ENCODE data around the gene CDR2.

The CDR2 gene

DNA sequence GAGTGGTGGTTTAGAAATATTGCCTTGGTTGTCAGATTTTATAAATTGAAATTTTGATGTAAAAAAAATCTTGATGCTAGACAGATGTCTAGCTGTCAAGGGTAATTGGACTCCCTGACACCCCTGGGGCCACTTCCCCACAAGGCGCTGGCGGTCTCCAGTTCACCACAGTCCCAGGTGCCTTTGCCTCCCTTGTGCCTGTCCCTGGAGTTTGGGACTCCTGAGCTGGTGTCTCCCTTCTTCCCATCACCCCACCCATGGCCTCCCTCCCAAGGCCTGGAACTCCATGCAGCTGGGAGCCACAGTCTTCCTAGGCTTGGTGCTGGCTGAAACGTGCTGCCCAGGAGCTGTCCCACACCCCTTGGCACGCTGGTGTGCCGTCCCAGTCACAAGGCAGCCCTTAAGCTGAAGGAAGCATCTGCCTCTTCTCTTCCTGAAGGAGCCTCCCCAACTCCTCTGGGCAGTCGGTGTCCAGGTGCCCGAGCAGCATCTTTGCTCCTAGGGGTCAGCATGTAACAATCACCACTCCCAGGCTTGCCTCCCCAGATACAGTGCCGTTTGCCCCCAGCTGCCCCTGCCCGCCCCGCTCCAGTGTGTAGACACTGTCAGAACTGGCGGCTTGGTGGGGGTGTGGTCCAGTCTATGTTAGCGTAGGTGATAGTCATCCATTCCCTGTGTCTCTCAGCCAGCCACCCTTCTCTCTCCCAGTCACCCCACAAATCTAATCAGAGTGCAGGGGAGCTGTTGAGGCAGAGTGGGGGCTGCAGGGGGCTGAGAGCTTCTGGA is 51.1 kb downstream of the CDR2 start:
- DNase-seq = no peak

GRCh38 chr16:22322741-22323140 is 51.7 kb downstream of the CDR2 start:
- DNase-seq = no peak

DNA sequence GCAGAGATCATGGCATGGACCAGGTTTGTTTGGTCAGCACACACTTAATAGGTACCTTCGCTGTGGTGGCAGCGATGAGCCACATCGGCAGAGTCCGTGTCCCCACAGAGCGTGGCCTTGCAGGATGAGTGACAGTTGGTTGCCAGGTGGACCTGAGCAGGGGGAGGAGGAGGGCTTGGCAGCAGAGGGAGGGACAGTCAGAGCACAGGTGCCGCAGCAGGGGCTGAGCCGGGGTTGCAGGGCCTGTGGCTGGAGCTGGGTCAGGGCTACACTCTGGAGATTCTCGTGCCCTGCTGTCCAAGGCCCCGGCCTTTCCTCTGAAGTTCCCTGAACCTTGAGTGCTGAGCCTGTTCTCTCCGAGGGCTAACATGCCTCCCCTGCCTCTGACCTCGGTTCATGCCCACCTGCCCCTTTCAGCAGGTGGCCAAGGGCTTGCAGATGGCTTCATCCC is 52.4 kb downstream of the CDR2 start:
- DNase-seq = no peak

- DNase-seq = peak; percentile 75
Measured at GRCh38 chr16:22321340-22322001, 52.9 kb downstream of the CDR2 start.

GRCh38 chr16:22320572-22321339 is 53.7 kb downstream of the CDR2 start:
- DNase-seq = no peak

DNA sequence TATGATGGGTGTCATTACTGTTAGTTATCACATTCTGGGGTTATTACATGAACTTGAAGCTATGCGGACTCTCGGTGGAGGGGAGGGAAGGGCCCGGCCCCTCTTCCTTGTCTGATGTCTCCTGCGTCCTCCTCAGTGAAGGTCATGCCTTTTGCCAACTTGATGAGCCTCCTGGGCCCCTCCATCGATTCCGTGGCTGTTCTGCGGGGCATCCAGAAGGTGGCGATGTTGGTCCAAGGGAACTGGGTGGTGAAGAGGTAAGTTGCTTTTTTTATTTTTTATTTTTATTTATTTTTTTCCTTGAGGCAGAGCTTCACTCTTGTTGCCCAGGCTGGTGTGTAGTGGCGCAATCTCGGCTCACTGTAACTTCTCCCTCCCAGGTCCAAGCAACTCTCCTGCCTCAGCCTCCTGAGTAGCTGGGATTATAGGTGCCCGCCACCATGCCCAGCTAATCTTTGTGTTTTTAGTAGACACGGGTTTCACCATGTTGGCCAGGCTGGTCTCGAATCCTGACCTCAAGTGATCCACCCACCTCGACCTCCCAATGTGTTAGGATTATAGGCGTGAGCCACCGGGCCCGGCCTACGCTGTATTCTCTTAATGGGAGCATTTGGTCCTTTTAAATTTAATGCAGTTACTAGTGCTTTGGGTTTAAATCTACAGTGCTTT is 55.6 kb downstream of the CDR2 start:
- peak; percentile 73 for DNase-seq

DNA sequence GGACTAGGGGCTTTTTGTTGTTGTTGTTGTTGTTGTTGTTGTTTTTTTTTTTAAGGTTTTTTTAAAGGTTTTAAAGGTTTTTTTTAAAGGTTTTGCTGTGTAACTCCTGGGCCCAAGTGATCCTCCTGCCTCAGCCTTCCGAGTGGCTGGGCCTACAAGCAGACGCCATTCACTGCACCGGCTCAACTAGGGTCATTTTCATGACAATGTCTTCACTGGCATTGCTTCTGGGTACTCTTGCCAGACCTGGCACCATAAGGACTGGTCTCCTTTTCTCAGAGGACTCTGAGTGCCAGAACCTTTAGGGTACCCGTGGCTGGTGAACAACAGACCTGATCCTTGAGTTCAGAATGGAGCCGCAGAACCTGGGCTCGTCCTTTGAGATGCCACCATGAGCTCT is 56.8 kb downstream of the CDR2 start:
- no peak for DNase-seq

GRCh38 chr16:22317001-22317530 is 57.4 kb downstream of the CDR2 start:
- no peak for DNase-seq

DNA sequence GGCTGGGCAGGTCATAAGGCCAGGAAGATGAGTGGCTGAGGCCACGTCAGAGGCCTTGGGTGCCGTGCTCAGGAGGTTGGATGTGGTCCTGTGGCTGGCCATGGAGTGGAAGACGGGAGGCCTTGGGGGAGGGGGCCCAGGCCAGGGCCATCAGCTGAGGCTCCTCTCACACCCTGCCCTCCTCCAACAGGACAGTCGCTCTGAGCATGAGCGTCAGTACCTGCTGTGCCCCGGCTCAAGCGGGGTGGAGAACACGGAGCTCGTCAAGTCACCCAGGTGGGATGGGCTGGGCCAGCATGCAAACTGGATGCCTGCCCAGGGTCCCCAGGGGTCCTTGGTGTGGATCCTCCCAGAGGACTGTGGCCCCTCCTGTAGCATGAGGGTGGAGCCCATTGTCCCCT is 58.0 kb downstream of the CDR2 start:
- DNase-seq = no peak

DNA sequence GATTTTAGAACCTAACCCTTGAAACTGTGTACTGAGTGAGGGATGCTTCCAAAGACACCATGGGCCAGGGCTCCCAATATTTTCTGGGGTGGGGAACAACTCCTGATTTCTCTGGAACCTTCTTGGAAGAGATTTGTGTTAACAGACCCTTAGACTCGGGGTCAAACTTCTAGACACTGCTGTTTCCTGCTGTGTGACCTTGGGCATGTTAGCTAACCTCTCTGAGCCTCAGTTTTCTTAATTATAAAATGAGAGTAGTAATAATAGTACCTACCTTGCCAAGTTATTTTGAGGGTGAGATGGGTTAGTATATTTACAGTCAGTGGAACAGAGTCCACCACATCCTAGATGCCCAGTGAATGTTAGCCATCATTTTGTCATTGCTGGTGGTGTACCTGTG is 58.4 kb downstream of the CDR2 start:
- DNase-seq = no peak

DNA sequence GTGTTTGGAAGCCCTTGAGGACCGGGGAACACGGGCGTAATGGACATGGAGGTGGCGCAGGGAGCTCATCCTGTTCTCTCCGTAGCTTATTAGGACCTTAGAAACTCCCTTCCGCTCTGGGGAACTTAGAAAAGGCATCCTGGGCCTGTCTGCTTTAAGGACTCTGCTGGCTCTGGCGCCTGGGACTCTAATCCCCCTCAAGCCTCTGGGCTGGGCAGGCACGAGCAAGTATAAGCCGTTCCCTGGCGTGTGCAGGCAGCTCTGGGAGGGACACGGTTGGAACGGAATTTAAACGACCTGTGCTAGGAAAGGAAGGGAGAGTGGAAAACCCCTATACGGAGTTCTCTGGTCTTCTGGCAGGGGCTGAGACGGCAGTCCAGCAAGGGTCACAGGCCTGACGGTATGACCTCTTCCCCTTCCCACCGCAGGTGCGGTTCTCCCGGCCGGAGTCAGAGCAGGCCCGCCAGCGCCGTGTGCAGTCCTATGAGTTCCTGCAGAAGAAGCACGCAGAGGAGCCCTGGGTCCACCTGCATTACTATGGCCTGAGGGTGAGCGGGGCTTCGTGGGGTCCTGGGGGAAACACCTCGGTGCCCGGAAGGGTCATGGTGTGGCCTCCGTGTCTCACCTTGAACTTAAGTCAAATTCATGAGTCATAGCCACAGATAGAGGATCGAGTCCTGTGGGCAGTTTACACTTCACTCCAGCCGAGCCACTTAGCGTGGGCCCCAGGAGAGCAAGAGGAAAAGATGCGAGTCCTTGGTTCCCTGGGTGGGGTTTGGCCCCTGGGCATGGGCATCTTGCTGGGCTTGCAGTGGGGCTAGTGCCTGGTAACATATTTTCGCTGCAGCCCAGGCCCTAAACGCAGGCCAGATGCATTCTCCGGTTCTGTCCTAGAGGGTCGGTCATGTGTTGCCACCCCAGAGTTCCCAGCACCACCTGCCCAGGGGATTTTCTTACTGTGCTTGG is 59.5 kb downstream of the CDR2 start:
- DNase-seq = no peak

- DNase-seq = no peak
Measured at GRCh38 chr16:22313876-22314470, 60.4 kb downstream of the CDR2 start.

- DNase-seq = no peak
Measured at GRCh38 chr16:22312897-22313781, 61.3 kb downstream of the CDR2 start.

- DNase-seq = no peak
Measured at GRCh38 chr16:22311520-22311919, 62.9 kb downstream of the CDR2 start.

GRCh38 chr16:22308824-22309520 is 65.4 kb downstream of the CDR2 start:
- no peak for DNase-seq

GRCh38 chr16:22307838-22308237 is 66.6 kb downstream of the CDR2 start:
- no peak for DNase-seq

DNA sequence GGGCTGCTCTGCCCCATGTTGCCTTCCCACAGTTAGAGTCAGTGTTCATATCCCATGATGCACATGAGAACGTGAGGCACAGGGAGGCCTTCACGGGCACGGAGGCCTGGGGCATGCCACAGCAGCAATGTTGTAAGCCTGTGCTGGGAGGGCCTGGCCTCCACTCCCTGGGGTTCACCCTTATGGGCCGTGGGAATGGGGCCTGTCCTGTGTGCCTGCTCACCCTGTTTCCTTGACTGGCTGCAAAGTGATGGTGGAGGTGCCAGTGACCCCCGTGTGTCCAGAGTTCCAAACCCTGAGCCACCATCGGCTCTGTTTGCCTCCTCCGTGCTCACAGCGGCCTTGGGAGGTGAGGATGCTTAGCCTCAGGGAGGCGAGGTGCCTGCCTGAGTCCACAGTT is 67.6 kb downstream of the CDR2 start:
- DNase-seq = no peak

DNA sequence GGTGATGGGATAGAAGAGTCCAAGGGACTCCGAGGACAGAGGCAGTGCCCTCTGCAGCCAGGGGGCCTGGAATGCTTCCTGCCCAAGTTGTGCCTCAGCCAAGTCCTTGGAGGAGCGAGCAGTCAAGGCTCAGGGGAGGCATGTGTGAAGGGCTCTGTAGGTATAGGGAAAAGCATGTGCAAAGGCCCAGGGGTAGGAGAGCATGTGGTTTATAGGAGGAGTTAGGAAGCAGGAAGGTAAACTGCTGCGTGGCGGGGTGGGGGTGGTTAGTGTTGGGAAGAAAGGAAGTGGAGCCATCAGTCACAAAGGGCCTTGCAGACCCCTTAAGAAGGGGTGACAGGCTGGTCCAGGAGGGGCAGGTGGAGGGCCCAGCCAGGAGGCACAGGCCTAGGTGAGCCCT is 70.0 kb downstream of the CDR2 start:
- no peak for DNase-seq

GRCh38 chr16:22302776-22303363 is 71.5 kb downstream of the CDR2 start:
- DNase-seq = no peak
